GM20431 (cell line): ENCODE results near the gene TAS2R41.

Experiments
- in situ Hi-C: fragments of 300-500 bp; cut with MseI, MboI; formaldehyde crosslinking; loops from one replicate; pipeline ENCODE4 v1.15.0; 2020; ENCODE audit warnings: low sequenced_read_pairs; ENCODE audit not compliant: unreplicated experiment

The TAS2R41 gene

GRCh38 chr7:143512488-143513340 is 35.0 kb downstream of the TAS2R41 start:
- in situ Hi-C loops = loop anchor here (25.0 kb wide), 1 partner anchor 600 kb away; the partner anchor contains the start of genes OR2A14 and OR2A2

DNA sequence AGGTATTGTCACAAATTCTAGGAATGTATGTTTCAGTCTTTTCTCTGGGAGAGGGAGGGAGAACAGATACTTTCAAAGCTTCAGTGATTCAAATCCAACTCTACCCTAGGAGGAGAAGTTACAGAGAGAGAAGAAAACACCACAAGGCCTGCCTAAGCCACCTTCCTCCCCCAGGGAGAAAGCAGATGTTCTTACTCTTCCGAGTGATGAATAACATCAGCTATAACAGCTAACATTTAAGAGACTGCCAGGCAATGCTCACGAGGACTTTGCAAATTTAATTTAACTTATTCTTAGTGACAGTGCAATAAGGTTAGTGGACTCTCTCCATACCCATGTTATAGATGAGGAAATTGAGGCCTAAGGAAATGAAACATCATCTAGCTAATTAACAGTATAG is 36.8 kb downstream of the TAS2R41 start:
- in situ Hi-C loops = loop anchor here (25.0 kb wide), 1 partner anchor 598 kb away; the partner anchor contains the start of genes OR2A14 and OR2A2

GRCh38 chr7:143514995-143515735 is 37.5 kb downstream of the TAS2R41 start:
- in situ Hi-C loops = loop anchor here (25.0 kb wide), 1 partner anchor 597 kb away; the partner anchor contains the start of genes OR2A14 and OR2A2

DNA sequence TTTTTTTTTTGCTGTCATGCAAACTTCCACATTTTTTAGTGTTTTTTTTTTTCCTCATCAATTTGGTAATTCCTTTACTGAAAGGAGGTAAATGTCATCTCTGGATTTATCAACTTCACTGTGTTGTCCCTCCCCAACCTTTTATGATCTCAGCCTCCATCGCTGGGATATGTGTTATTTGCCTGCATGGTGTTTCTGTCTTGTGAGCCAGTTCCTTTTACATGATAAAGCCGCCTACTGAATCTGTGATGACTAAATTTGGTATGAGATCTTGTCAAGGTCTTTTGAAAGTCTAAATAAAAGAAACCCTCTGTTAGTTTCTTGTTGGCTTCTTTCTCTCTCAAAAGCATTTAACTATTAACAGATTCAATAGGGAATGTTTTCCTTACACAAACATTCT is 39.3 kb downstream of the TAS2R41 start:
- in situ Hi-C loops = loop anchor here (25.0 kb wide), 1 partner anchor 595 kb away; the partner anchor contains the start of genes OR2A14 and OR2A2

GRCh38 chr7:143518521-143518920 is 40.8 kb downstream of the TAS2R41 start:
- in situ Hi-C loops = loop anchor here (25.0 kb wide), 1 partner anchor 594 kb away; the partner anchor contains the start of genes OR2A14 and OR2A2

DNA sequence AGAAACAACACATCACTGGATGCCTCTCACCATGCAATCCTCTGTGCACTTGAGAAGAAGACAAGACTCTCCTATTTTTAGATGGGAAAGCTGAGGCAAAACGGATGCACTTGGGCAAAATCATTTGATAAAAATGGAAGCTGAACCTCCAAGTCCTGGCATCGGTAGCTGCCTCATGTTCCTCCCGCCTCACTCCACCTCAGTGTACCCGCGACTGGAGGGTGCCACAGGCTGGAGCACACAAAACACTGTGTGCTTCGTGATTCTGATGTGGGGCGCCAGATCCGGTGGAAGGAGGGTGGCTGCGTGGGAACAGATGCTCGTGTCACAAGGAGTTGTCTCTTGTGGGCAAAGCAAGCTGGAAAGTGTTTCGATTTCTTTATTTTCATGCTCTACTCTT is 41.3 kb downstream of the TAS2R41 start:
- in situ Hi-C loops = loop anchor here (25.0 kb wide), 1 partner anchor 593 kb away; the partner anchor contains the start of genes OR2A14 and OR2A2

- in situ Hi-C loops = loop anchor here (25.0 kb wide), 1 partner anchor 593 kb away; the partner anchor contains the start of genes OR2A14 and OR2A2
These were observed 41.9 kb downstream of the TAS2R41 start for GRCh38 chr7:143519411-143520131.

DNA sequence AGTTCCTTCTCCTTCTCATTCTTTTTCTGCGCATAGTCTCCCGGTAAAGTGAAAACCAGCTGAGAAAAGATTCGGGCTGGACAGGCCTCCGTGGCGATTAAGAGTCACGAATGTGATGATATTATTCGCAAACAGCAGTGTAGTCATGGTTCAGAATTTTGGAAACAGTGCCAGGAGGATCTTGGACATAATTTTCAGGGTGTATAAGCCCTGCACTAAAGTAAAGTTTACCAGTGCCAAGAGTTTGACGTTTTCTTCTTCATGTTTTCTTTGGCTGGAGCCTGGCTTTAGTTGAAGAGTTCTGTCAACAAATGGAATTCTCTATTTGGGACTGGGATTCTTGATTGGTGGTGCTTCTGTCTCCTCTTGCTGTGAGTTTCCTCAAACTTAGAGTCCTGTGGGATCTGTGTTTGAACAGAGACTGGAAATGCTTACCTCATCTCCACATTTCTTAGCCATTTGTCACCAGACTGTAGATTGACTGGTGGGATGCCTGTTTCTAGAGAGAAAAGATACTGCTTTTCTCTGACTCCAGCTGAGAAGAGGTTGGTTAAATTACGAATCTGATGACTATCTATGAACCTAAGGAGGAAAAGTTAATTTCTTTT is 44.7 kb downstream of the TAS2R41 start:
- in situ Hi-C loops = loop anchor here (25.0 kb wide), 1 partner anchor 590 kb away; the partner anchor contains the start of genes OR2A14 and OR2A2
